Measurements from ENCODE around the gene PPP1R7.

DNA sequence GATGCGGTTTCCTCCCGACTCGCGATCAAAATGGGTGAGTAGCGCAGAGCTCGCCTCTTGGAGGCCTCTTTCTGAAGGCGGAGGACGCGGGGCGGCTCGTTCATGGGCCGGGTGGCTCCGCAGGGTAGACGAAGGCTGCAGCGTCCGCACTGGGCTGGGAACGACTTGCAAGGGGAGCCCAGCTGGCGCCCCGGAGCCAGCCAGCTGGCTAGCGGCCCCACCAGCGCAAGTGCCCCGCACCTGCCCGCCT lies 667 bp upstream of the PPP1R7 start:
- TF ChIP-seq, protein P1, sequence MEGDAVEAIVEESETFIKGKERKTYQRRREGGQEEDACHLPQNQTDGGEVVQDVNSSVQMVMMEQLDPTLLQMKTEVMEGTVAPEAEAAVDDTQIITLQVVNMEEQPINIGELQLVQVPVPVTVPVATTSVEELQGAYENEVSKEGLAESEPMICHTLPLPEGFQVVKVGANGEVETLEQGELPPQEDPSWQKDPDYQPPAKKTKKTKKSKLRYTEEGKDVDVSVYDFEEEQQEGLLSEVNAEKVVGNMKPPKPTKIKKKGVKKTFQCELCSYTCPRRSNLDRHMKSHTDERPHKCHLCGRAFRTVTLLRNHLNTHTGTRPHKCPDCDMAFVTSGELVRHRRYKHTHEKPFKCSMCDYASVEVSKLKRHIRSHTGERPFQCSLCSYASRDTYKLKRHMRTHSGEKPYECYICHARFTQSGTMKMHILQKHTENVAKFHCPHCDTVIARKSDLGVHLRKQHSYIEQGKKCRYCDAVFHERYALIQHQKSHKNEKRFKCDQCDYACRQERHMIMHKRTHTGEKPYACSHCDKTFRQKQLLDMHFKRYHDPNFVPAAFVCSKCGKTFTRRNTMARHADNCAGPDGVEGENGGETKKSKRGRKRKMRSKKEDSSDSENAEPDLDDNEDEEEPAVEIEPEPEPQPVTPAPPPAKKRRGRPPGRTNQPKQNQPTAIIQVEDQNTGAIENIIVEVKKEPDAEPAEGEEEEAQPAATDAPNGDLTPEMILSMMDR (IDR thresholded peaks at IDR 0.05) = no peak
- TF ChIP-seq POLR2A (IDR thresholded peaks at IDR 0.05) = no peak

Measured in vagina (tissue), 2 donors.